GM18868 (cell line): ENCODE results near the gene PRKN.
"Not testable (repeated sequence)": the region's sequence is repeated elsewhere in the genome, so short reads cannot be mapped to it uniquely, and the experiment has no call there.

Source experiments
- ATAC-seq: cut with Tn5 transposase; IDR thresholded peaks from one replicate; pipeline ENCODE4 v1.9.1; 2021; ENCODE audit warnings: mild to moderate bottlenecking, moderate library complexity; ENCODE audit not compliant: unreplicated experiment

The PRKN gene

DNA sequence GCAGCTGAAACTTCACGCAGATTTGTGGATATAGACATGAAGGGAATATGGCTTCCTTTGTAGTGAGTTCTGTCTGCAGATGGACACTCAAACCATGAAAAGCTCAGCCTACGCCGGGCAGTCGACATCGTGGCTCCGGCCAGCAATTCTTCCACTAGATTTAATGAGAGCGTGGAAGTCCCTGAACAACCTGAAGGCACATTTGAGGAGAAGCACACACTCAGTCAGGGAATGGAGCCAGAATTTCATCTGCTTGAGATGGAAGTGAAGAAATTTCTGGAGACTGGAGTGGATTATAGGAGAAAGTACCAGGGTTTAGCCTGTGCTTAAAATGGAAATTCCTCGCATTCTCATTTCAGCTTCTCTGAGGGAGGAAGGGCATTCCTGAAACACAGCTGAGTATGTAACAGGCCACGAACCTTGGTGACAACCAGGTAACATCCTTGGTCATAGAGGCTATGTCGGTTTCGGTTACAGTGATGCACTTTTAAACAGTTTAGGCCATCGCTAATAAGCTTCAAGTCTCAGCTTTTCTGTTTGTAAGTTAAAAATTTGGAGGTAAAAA, 1373.2 kb downstream of the PRKN start:
- ATAC-seq, result no peak

DNA sequence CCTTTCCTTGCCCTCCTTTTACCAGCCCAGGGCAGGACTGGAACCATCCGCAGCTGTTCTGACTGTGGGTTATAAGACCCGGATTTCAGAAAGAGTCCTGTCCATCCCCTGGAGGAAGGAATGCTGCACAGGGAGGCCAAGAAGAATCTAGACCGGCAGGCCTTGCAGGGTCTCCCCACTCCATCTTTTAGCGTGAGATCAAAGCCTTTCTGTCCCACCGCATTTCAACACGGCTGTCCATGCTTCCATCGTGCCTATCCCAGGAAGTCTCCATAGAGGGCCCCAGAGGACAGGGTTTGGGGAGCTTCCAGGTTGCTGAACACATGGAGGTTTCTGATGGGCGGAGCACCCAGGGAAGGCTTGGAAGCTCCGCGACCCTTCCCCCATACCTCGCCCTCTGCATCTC, 1374.4 kb downstream of the PRKN start:
- ATAC-seq, result no peak

DNA sequence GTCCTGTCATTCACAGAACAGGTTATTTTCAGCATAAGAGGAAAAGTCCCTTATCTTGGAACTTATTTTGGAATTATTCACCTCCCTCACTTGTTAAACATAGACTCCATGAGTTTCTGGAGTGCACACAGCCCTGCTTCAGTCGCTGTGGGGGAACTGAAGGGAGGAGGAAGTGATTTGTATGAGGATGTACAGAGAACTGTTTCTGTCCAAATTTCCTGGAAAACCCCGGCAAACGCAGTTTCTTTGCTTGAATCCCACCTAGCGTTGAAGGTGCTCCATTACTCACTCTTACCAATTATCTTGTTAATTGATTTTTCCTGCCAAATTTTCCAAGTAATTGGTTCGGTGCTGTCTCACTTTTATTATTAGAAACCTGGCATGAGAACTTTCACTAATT, 1375.7 kb downstream of the PRKN start:
- no peak for ATAC-seq

DNA sequence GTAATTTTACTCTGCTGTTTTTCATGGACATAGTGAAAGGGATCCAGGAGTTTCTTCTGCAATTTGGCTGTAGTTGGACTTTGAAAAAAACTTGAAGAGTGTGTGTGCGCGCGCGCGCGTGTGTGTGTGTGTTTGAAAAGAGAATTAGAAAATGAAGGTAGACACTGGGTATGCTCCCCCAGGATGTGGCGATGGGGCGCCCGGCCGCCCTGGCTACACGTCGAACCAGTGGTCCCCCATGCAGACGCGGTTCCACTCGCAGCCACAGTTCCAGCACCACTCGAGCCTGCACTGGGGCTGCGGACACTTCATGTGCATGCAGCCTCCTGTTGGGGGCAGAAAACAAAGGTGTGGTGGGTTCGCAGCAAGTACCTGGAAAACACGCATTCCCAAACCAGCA, 1377.7 kb downstream of the PRKN start:
- ATAC-seq, result no peak

DNA sequence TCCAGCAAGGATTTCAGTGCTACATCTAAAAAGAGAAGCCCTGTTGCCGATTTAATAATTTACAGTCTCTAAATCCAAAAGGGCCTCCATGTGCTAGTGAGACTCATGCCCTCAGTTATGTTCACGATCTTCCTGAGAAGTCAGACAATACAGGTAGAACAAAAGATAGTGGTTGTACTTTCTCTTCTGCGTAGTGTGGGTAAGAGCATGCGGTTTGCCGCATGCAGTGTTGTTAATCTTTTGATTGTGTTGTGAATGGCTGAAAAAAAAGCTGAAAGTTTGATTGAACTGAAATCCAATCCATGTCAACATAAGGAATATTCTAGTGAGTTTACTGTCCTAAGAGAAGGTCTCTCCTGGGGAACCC, 1379.0 kb downstream of the PRKN start:
- no peak for ATAC-seq

DNA sequence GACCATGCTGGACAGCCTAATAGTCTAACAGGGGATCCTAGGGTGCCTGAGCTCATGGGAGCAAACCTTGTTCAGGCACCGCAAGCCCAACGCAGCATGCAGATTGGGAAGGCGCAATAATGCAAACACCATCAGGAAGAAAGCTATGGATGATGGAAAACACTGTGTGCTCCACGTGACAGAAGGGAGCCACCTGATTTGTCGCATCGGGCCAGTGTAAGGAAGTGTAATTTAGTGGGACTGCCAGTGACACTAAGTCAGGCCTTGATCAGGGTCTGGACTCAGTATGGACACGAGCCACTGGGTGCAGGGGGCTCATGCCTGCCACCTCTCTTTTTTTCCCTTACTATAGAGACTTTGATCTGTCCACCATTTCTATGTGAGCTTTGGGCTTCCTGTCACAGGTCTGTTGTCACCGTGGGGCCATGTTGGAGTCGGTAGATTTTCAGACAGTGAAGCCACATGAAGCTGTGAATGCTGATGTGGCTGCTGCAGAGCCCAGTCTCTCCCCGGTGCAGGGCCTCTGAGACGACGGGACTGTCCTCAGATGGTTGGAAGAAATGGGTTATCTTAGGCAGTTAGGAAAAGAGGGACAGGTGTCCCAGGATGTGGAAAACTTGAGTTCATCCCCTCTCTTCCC, 1379.5 kb downstream of the PRKN start:
- no peak for ATAC-seq

DNA sequence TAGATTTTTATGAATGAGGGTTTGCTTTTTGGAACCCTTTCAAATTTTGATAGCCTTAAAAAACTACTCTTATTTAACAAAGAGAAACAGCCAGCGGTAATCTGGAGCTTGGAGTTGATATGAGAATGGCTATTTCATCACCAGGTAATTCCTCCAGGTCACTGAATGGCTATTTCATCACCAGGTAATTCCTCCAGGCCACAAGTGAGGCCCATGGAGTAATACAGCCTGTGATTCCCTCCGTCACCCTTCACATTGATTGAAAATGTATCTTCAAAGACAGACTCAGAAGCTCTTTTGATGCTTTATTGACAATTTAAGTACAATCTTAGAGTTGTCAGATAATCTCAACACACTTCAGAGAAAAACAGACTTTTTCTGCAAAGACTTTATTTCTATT, 1380.4 kb downstream of the PRKN start:
- ATAC-seq, result no peak

DNA sequence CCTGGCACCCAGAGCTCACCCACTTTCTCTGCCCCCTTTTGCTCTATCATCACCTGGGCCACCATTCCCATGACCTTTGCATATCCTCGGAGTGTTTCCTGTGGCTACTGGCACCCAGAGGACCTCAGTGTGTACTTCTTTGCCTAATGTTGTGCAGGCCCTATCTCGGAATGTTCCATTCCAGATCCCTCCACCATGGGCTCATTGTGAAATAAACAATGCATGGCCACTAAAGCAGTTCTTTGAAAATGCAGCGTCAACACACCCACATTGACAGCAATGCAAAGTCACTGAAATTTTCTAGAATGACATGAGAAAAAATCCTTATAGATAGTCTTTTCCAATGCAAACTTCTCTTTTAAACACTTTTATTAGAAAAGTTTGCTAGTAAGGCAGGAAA, 1380.8 kb downstream of the PRKN start:
- ATAC-seq, result no peak

DNA sequence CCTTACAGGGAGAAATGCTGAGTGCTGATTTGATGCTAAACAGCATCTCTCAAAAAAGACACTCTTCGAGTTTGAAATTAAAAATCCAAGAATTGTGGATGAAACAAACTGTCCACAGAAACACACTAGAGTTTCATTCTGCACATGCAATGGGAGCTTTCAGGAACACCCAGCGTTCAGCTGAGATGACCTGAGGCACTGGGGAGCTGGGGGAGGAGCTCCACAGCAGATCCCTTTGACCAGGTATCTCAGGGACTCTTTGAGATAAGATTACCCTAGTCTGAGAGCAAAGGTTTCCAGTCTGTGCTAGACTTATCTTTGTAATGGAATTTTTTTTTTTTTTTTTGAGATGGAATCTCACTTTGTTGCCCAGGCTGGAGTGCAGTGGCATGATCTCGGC, 1382.9 kb downstream of the PRKN start:
- no peak for ATAC-seq

DNA sequence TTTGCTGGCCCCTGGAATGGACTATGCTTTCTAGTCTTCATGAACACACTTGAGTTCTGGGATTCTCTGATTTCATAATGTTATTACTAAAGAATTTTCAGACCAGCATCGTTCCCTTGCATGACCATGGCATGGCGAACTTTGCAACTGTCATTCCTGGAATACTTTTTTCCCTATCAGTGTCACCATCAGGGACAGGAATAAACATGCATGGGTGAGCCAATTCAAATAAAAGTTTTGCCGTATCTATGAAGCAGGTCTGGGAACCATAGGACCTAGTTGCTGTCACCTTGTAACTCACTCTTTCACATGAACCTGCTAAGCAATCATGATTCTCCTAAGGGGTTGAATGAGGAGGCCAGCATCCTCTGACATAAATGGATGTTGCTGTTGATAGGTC, 1385.5 kb downstream of the PRKN start:
- ATAC-seq, result no peak

DNA sequence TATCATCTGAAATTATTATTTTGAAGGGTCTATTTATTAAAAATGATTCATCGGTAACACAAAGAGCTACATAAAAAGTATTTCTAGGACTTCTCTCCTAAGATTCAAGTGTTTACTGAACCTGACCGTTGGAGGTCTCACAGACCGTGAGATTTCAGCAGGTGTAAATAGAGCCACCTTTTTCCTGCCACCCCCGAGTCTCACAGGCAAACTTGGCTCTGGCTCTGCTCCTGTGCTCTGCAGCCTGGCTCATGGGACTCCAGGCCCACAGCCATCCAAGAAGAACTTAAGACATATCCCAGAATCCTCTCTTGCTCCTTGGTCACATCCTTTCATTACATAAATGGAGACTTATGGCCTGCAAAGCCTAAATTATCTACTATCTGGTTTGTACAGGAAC, 1385.9 kb downstream of the PRKN start:
- no peak for ATAC-seq

DNA sequence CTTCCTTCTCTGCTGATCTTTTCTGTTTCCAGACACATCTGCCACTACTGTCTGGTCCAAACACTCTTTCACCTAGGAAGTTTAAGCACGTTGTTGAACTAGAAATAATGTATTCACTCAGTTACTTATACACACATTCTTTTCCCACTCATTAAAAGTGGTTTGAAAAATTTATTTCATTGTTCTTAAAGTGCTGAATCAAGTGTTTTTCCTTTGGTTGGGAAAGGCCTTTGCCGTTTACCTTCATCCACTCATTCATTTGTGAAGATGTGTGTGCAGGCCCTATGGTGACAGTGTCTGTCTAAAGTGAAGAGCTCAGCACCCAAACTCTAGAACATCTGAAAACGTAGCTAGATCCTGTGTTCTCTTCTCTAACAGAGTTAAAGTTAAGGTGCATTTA, 1389.6 kb downstream of the PRKN start:
- ATAC-seq, result no peak

DNA sequence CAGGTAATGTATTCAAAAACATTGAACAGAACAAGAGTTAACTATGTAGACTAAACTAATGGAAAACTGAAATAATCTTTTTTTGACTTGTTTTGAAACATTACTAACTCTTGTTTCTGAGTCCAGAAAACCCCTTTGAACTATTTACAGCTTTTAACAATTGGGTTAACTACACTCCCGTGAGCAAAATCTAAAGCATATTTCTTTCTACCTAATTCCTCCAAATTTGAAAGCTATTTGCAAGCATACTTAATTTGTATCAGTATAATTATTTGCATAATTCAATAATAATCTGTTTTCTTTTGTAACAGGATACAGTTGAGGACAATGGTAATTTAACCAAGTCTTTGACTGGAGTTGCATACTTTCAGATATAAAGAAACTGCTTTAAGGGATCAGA, 1391.1 kb downstream of the PRKN start:
- ATAC-seq, result no peak

DNA sequence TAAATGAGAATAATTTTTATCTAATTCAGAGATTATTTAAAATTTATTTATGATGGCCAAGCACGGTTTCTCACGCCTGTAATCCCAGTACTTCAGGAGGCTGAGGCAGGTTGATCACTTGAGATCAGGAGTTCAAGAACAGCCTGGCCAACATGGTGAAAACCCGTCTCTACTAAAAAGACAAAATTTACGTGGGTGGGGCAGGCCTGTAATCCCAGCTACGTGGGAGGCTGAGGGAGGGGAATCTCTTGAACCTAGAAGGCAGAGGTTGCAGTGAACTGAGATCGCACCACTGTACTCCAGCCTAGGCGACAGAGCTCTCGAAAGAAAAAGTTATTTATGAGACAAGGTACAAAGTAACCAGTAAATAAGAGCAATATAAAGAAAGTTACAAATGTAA, 1394.2 kb downstream of the PRKN start:
- ATAC-seq, result no peak

DNA sequence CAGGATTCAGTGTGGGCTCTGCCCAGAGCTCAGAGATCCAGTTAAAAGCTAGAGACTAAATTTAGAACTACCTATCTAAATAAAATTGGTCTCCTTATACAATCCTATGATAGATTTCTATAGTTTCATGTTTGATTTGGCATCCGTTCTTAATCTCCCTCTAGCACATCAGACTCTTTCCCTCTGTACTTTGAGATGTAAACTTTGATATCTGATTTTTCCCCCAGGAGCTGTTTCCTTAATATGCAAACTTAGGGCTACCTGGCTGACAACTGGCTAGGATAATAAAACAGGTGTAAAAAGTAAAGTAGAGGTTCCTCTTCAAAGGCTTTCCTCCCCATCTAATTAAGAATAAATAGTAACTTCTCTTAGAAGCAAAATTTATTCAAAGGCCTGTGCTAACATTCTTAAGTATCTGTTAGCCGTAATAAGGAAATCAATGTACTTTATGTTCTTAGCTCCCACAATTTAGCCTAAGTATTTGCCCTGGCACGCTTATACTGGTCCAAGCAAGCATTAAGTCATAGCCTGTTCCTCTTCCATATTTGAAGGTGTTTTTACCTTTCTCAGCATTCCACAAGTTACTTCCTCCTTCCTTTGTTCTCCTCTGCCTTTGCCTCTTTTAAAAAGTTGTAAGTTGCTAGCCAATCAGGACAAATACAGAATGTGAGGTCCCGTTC, 1396.0 kb downstream of the PRKN start:
- ATAC-seq, result not testable (repeated sequence)

DNA sequence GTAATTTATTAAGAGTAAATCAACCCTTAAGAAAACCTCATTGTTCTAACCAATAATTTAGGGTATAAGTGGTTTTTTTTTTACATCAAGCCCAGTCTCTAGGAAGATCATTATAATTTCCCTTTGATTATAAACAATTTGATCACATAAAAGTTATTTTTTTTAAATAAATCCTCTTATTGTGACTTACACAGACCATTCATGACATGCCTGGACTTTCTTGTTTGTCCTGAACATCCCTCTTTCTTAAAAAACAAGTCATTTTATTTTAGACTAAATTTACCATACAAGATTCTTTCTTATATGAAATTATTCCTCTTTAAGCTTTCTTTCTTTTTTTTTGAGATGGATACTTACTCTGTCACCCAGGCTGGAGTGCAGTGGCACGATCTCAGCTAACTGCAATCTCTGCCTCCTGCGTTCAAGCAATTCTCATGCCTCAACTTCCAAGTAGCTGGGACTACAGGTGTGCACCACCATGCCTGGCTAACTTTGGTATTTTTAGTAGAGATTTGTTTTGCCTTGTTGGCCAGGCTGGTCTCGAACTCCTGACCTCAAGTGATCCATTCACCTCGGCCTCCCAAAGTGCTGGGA, 1400.1 kb downstream of the PRKN start:
- no peak for ATAC-seq

DNA sequence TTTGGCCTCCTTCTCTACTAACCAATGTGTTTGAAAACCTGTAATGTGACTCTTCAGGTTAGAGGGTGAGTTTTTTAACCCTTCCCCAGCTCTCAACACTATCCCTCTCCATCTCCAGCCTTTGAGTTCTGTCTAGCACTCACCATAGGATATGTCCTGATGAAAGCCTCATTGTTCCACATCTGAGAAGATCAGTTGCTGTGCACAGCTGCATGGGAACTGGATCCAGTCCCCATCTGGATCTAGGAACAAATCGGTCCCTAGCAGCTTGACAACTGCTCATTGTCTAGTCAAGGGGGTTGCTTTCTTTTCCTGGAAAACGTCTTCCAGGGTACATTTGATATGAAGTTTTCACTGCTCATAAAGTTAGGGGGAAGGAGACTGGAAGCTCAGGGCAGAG, 1408.3 kb downstream of the PRKN start:
- no peak for ATAC-seq

DNA sequence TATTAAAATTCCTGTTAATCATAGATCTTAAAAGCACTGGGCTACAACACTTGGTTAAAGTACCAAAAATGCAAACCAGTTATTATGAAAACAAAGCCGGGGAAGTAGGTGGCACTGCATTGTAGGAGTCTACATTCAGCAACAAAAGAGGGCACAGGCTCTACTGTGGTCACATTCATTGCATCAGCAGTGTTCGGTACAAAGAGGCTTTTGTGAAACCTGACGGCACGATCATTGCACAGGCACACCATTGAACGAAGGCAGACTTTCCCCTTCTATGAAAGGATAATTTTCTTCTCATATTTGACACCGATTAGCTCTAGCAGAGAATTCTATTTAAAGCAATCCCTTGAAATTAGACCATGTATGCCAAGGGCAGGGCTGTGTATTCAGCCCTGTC, 1409.1 kb downstream of the PRKN start:
- no peak for ATAC-seq

DNA sequence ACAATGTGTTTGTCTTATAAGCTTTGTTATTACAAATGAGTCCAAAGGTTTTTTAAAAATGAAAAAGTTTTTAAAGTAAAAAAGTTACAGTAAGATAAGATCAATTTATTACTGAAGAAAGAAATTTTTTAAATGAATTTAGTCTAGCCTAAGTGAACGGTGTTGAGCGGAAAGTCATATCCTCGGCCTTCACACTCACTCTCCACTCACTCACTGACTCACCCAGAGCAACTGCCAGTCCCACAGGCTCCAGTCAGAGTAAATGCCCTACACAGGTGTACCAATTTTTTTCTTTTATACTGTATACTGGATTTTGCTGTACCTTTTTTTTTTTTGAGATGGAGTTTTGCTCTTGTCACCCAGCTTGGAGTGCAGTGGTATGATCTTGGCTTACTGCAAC, 1411.0 kb downstream of the PRKN start:
- ATAC-seq, result no peak

DNA sequence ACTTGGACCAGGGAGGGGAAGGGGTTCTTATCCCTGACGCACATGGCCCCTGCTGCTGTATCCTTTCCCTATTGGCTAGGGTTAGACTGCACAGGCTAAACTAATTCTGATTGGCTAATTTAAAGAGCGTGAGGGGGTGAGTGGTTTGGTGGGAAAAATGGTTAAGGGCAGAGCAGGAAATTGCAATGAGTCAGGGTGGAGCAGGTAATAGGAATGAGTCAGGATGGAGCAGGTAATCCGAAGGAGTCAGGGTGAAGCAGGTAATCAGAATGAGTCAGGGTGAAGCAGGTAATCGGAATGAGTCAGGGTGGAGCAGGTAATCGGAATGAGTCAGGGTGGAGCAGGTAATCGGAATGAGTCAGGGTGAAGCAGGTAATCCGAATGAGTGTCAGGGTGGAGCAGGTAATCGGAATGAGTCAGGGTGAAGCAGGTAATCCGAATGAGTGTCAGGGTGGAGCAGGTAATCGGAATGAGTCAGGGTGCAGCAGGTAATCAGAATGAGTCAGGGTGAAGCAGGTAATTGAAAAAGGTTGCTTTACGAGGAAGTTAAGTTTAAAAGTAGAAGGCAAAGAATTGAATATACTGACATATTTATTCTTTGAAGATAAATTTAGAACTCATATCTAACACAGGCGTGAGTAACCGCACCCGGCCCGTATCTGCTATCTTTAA, 1412.2 kb downstream of the PRKN start:
- ATAC-seq, result not testable (repeated sequence)

DNA sequence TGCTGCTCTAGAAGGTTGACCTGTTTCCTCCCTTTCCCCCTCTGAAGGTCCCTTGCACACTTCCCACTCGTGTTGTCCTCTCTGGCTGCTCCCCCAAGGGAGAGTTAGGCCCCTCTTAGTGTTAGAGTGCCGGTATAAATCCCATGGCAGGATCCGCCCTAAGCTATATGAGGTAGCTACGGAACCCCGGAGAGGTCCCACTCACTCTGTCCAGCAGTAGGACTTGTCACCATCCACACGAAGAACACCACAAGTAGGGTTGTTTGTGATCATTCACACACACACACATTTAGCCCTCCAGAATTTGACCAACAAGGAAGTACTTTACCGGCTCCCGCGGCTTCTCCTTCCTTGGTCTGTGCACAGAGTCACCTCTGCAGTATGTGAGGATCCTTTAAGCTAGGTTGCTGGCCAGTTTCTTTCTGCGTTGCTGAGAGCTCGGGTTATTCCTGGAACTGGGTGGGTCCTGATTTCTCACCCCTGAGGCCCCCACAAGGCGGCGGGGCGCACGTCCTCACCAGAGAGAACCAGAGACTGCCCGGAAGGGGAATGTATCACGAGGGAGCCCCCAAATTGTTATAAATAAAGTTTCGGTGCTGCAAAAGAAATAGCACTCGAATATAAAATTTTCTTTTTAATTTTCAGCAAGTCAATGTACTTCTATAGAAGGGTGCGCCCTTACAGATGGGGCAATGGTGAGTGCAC, 1412.9 kb downstream of the PRKN start:
- not testable (repeated sequence) for ATAC-seq
